Thyroid gland (tissue), 4 donors: Measurements from ENCODE around the gene C10orf67.

Experiments
- CTCF ChIP-seq, 6 experiments: fragments of 200-600 bp in 3 of 6; fragments of 450-650 bp in 3 of 6; sonication (generic) in 3 of 6; IDR thresholded peaks; one replicate each; pipeline ENCODE4 v1.5.1; 2016 to 2019; ENCODE audit warnings: antibody characterized with exemption in 6 of 6, mild to moderate bottlenecking in 2 of 6, inconsistent platforms in 1 of 6, moderate library complexity in 1 of 6
- POLR2A ChIP-seq, 2 donors: fragments of 450-650 bp; IDR thresholded peaks; one replicate each; pipeline ENCODE4 v1.6.1; 2017; ENCODE audit warnings: antibody characterized with exemption in 2 of 2, mild to moderate bottlenecking in 2 of 2, moderate library complexity in 1 of 2

GRCh38 chr10:23186178-23186577, 158.4 kb downstream of the C10orf67 start:
- no peak for TF ChIP-seq CTCF (IDR thresholded peaks at IDR 0.05)
- no peak for TF ChIP-seq POLR2A (IDR thresholded peaks at IDR 0.05)
